Activated B cell treated with CpG ODN at 0.5 μM for 24 hours (primary cell): ENCODE measurements around the gene WNT3A. TPM values are rescaled to one million over a fixed set of nuclear protein-coding genes. Genes with fewer than 3 reads are reported as not detected.

Source experiments
- ATAC-seq: fragments of 200-7000 bp; cut with Tn5 transposase; one replicate; pipeline ENCODE4 v1.10.0; 2021; ENCODE audit warnings: low read depth, mild to moderate bottlenecking, moderate library complexity
- CTCF ChIA-PET: fragments of 350-600 bp; sonication (Branson Sonifier 250); formaldehyde crosslinking; loops from one replicate; lab custom pipeline; 2021; ENCODE audit warnings: antibody characterized with exemption; lab: Charles Lee
- POLR2A ChIA-PET: fragments of 350-600 bp; sonication (Branson Sonifier 250); formaldehyde crosslinking; loops from one replicate; lab custom pipeline; 2021; ENCODE audit warnings: antibody characterized with exemption; lab: Charles Lee
- DNase-seq: peaks from one replicate; pipeline ENCODE4 v3.0.0; 2022
- H3K27ac Mint-ChIP-seq: one replicate; pipeline ENCODE4 v1.8.0; 2020; ENCODE audit warnings: mixed read lengths
- H3K27me3 Mint-ChIP-seq: one replicate; pipeline ENCODE4 v1.8.0; 2021; ENCODE audit warnings: mixed read lengths
- H3K36me3 Mint-ChIP-seq: one replicate; pipeline ENCODE4 v1.8.0; 2021; ENCODE audit warnings: low read depth, mixed read lengths
- H3K4me1 Mint-ChIP-seq: one replicate; pipeline ENCODE4 v1.8.0; 2021; ENCODE audit warnings: mixed read lengths
- H3K4me3 Mint-ChIP-seq: one replicate; pipeline ENCODE4 v1.8.0; 2020; ENCODE audit warnings: mild to moderate bottlenecking, mixed read lengths
- H3K9me3 Mint-ChIP-seq: one replicate; pipeline ENCODE4 v1.8.0; 2020; ENCODE audit warnings: mixed read lengths
- CTCF ChIP-seq: fragments of 200-600 bp; IDR thresholded peaks from one replicate; pipeline ENCODE4 v1.8.0; 2022; ENCODE audit warnings: antibody characterized with exemption, mild to moderate bottlenecking
- intact Hi-C: fragments of 100-400 bp; cut with micrococcal nuclease; formaldehyde crosslinking; loops from one replicate; pipeline ENCODE4 v1.15.1; 2024
- total RNA-seq: library from RNA; stranded (reverse); gene quantifications from 2 replicates; pipeline ENCODE4 v1.2.3, GENCODE V29; 2022

WNT3A gene
- total RNA-seq, 1 donor from 2014 or later = not detected

GRCh38 chr1:228070173-228070572, 63.4 kb downstream of the WNT3A start:
- TF ChIP-seq CTCF = no peak
- ATAC-seq (no peak), DNase-seq (no peak)
- H3K27me3 Mint-ChIP-seq = peaks cover 11% of the 10 kb centered on the region
- no peaks in the 10 kb centered on the region for H3K9me3 Mint-ChIP-seq
- no peaks in the 10 kb centered on the region for H3K4me1 Mint-ChIP-seq
- no peaks in the 10 kb centered on the region for H3K36me3 Mint-ChIP-seq
- ChIA-PET CTCF (no interaction called here), POLR2A (no interaction called here)
- intact Hi-C loops = no loop called here
- no peak overlapping the region for H3K4me3 Mint-ChIP-seq
- no peak overlapping the region for H3K27ac Mint-ChIP-seq

- H3K4me1 Mint-ChIP-seq = no peaks in the 10 kb centered on the region
- ChIA-PET CTCF (no interaction called here), POLR2A (no interaction called here)
- intact Hi-C loops = no loop called here
- H3K4me3 Mint-ChIP-seq = no peak overlapping the region
- no peak for ATAC-seq
- peaks cover 6% of the 10 kb centered on the region for H3K27me3 Mint-ChIP-seq
- no peaks in the 10 kb centered on the region for H3K36me3 Mint-ChIP-seq
- no peak for DNase-seq
- TF ChIP-seq CTCF = no peak
- H3K9me3 Mint-ChIP-seq = no peaks in the 10 kb centered on the region
- no peak overlapping the region for H3K27ac Mint-ChIP-seq
Measured at GRCh38 chr1:228070851-228071250, 64.1 kb downstream of the WNT3A start.

- intact Hi-C loops = no loop called here
- ChIA-PET POLR2A (no interaction called here), CTCF (no interaction called here)
- ATAC-seq (no peak), DNase-seq (no peak)
- TF ChIP-seq CTCF = no peak
- Mint-ChIP-seq H3K27ac (no peak overlapping the region), H3K4me3 (no peak overlapping the region), H3K9me3 (no peaks in the 10 kb centered on the region), H3K36me3 (no peaks in the 10 kb centered on the region), H3K27me3 (no peaks in the 10 kb centered on the region), H3K4me1 (no peaks in the 10 kb centered on the region)
Measured at GRCh38 chr1:228071839-228072657, 65.2 kb downstream of the WNT3A start.

- no peak for DNase-seq
- no peaks in the 10 kb centered on the region for H3K4me1 Mint-ChIP-seq
- H3K9me3 Mint-ChIP-seq = no peaks in the 10 kb centered on the region
- no peak overlapping the region for H3K27ac Mint-ChIP-seq
- intact Hi-C loops = no loop called here
- ChIA-PET CTCF (no interaction called here), POLR2A (no interaction called here)
- ATAC-seq = no peak
- H3K27me3 Mint-ChIP-seq = no peaks in the 10 kb centered on the region
- no peak for TF ChIP-seq CTCF
- no peak overlapping the region for H3K4me3 Mint-ChIP-seq
- H3K36me3 Mint-ChIP-seq = no peaks in the 10 kb centered on the region
Measured at GRCh38 chr1:228072658-228073043, 65.9 kb downstream of the WNT3A start.

- Mint-ChIP-seq H3K9me3 (no peaks in the 10 kb centered on the region), H3K4me3 (no peak overlapping the region), H3K4me1 (no peaks in the 10 kb centered on the region), H3K27me3 (no peaks in the 10 kb centered on the region), H3K27ac (no peak overlapping the region), H3K36me3 (no peaks in the 10 kb centered on the region)
- CTCF ChIA-PET = no interaction called here
- TF ChIP-seq CTCF = no peak
- ATAC-seq = no peak
- POLR2A ChIA-PET = interaction anchor here (0.7 kb wide), 1 partner anchor 74 kb away, joined by 8 read pairs; no protein-coding TSS in a partner anchor
- no peak for DNase-seq
- intact Hi-C loops = no loop called here
Measured at GRCh38 chr1:228073061-228073856, 66.5 kb downstream of the WNT3A start.
